ENCODE results near the gene TNNC1. TPM values are rescaled to one million over a fixed set of nuclear protein-coding genes. Genes with fewer than 3 reads are reported as not detected.

Gene TNNC1
- total RNA-seq, 2 experiments from 2014 or later, result 0.57 to 3.2 TPM

DNA sequence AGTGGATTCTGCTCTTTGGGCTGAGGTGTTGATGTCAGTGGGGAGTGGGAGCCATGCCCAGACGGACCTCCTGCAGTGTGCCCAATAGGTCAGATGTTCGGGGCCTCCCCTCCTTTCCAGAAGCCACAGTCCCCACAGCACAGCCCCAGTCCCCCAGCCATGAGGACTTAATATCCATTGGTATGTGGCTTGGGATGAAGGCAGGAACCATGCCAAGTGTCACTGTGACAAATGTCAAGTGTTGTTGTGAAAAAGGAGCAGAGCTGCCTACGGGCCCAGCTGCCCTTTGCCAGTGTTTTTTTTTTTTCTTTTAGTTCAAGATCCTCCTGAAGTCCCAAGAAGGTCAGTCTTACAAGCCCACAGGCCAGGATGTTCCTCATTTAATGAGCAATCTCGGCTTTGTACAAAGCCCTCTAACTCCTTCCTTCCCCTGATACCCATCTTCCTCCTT lies 21.1 kb downstream of the TNNC1 start:
- no peaks in the 10 kb centered on the region for H3K9me2 ChIP-seq (ENCODE audit: insufficient read depth, low read length)
- H3K4me3 ChIP-seq (ENCODE audit: low read depth, low read length, poor library complexity, severe bottlenecking), result no peak overlapping the region
- no peaks in the 10 kb centered on the region for H3K36me3 ChIP-seq (ENCODE audit: insufficient read depth, low read length)
- no TSS peak for BruUV-seq (replicated peaks)
- intact Hi-C loops (cut with micrococcal nuclease; ENCODE audit: unreplicated experiment), result no loop called here
- DNase-seq (ENCODE audit: low spot score), result no peak
- no peak overlapping the region for H3K27ac ChIP-seq (ENCODE audit: low read depth, low read length, poor library complexity, severe bottlenecking)
- POLR2A ChIA-PET, result interaction anchor here (0.9 to 1.2 kb wide), 3 partner anchors 8 to 154 kb away, joined by 3 to 6 read pairs (median 3); partner anchors contain the start of gene WDR82
- CTCF ChIA-PET (ENCODE audit: unreplicated experiment), result interaction anchor here (0.6 to 1.2 kb wide), 2 partner anchors 54 to 779 kb away, joined by 3 read pairs; no protein-coding TSS in a partner anchor
- no peaks in the 10 kb centered on the region for H3K79me2 ChIP-seq (ENCODE audit: insufficient read depth, low read depth, low read length)
- H3K4me2 ChIP-seq (ENCODE audit: low read length), result no peak overlapping the region
- H3K9me3 ChIP-seq (ENCODE audit: low read length), result no peaks in the 10 kb centered on the region
- H3K4me1 ChIP-seq (ENCODE audit: insufficient read depth, low read length, poor library complexity, severe bottlenecking), result peaks cover 8% of the 10 kb centered on the region
- no peak for TF ChIP-seq EZH2phosphoT487 (IDR thresholded peaks at IDR 0.05; ENCODE audit: borderline replicate concordance, low read depth, low read length)
- no peak for TF ChIP-seq CTCF (conservative IDR thresholded peaks at IDR 0.05; ENCODE audit: low read length)
- H2AFZ ChIP-seq (ENCODE audit: low read length), result no peak overlapping the region
- no peaks in the 10 kb centered on the region for H4K20me1 ChIP-seq (ENCODE audit: insufficient read depth, low read length)

DNA sequence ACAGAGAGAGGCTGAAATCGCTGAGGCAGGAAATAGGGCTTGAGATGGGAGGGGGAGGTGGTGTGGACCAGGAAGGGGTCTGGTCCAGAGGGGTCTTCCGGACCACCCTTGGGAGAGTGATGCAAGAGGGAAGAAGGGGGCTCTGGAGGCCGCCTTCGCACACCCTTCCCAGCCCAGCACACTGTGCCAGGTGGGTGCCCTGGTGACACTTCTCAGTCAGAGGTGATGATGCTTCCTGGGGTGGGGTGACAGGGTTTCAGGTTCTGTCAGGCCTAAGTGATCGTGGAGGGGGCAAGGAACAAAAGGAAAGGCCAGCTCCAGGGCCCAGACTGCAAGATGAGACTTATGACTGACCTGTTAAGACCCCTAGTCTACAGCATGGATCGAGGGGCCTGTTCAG lies 21.6 kb downstream of the TNNC1 start:
- H3K4me1 ChIP-seq (ENCODE audit: insufficient read depth, low read length, poor library complexity, severe bottlenecking), result peaks cover 8% of the 10 kb centered on the region
- DNase-seq (ENCODE audit: low spot score), result no peak
- H3K9me2 ChIP-seq (ENCODE audit: insufficient read depth, low read length), result no peaks in the 10 kb centered on the region
- no peak overlapping the region for H2AFZ ChIP-seq (ENCODE audit: low read length)
- no peak overlapping the region for H3K4me2 ChIP-seq (ENCODE audit: low read length)
- no peaks in the 10 kb centered on the region for H4K20me1 ChIP-seq (ENCODE audit: insufficient read depth, low read length)
- H3K27ac ChIP-seq (ENCODE audit: low read depth, low read length, poor library complexity, severe bottlenecking), result no peak overlapping the region
- no TSS peak for BruUV-seq (replicated peaks)
- TF ChIP-seq EZH2phosphoT487 (IDR thresholded peaks at IDR 0.05; ENCODE audit: borderline replicate concordance, low read depth, low read length) (no peak), CTCF (conservative IDR thresholded peaks at IDR 0.05; ENCODE audit: low read length) (no peak)
- H3K9me3 ChIP-seq (ENCODE audit: low read length), result no peaks in the 10 kb centered on the region
- no peaks in the 10 kb centered on the region for H3K79me2 ChIP-seq (ENCODE audit: insufficient read depth, low read depth, low read length)
- POLR2A ChIA-PET, result interaction anchor here (0.9 to 1.2 kb wide), 2 partner anchors 9 to 154 kb away, joined by 3 to 6 read pairs; partner anchors contain the start of gene WDR82
- intact Hi-C loops (cut with micrococcal nuclease; ENCODE audit: unreplicated experiment), result no loop called here
- CTCF ChIA-PET (ENCODE audit: unreplicated experiment), result interaction anchor here (0.6 to 0.8 kb wide), 2 partner anchors 11 to 54 kb away, joined by 3 read pairs; no protein-coding TSS in a partner anchor
- H3K4me3 ChIP-seq (ENCODE audit: low read depth, low read length, poor library complexity, severe bottlenecking), result no peak overlapping the region
- H3K36me3 ChIP-seq (ENCODE audit: insufficient read depth, low read length), result no peaks in the 10 kb centered on the region

- no peaks in the 10 kb centered on the region for H3K36me3 ChIP-seq (ENCODE audit: insufficient read depth, low read length)
- intact Hi-C loops (cut with micrococcal nuclease; ENCODE audit: unreplicated experiment), result no loop called here
- ChIA-PET CTCF (ENCODE audit: unreplicated experiment) (interaction anchor here (0.6 to 0.8 kb wide), 4 partner anchors 12 to 86 kb away, joined by 3 to 4 read pairs (median 3); no protein-coding TSS in a partner anchor), POLR2A (interaction anchor here (0.9 to 1.2 kb wide), 2 partner anchors 9 to 153 kb away, joined by 3 to 6 read pairs; partner anchors contain the start of gene WDR82)
- H3K4me3 ChIP-seq (ENCODE audit: low read depth, low read length, poor library complexity, severe bottlenecking), result no peak overlapping the region
- no peak for DNase-seq (ENCODE audit: low spot score)
- no peak overlapping the region for H3K27ac ChIP-seq (ENCODE audit: low read depth, low read length, poor library complexity, severe bottlenecking)
- no peaks in the 10 kb centered on the region for H4K20me1 ChIP-seq (ENCODE audit: insufficient read depth, low read length)
- TF ChIP-seq CTCF (conservative IDR thresholded peaks at IDR 0.05; ENCODE audit: low read length) (no peak), EZH2phosphoT487 (IDR thresholded peaks at IDR 0.05; ENCODE audit: borderline replicate concordance, low read depth, low read length) (no peak)
- H3K9me2 ChIP-seq (ENCODE audit: insufficient read depth, low read length), result no peaks in the 10 kb centered on the region
- BruUV-seq (replicated peaks), result no TSS peak
- no peak overlapping the region for H3K4me2 ChIP-seq (ENCODE audit: low read length)
- H3K9me3 ChIP-seq (ENCODE audit: low read length), result no peaks in the 10 kb centered on the region
- no peaks in the 10 kb centered on the region for H3K79me2 ChIP-seq (ENCODE audit: insufficient read depth, low read depth, low read length)
- H3K4me1 ChIP-seq (ENCODE audit: insufficient read depth, low read length, poor library complexity, severe bottlenecking), result peaks cover 8% of the 10 kb centered on the region
- H2AFZ ChIP-seq (ENCODE audit: low read length), result no peak overlapping the region
These were observed 22.2 kb downstream of the TNNC1 start for GRCh38 chr3:52431459-52432223.
